Caco-2 (cell line): ENCODE data around the gene KIF25. TPM values are rescaled to one million over a fixed set of nuclear protein-coding genes. Genes with fewer than 3 reads are reported as not detected.

Experiments
- BruUV-seq: library from RNA; stranded (reverse); fragments of 400-500 nt; replicated peaks from 2 replicates; lab custom pipeline; 2021; lab: Mats Ljungman, UMichigan
- CTCF ChIA-PET: fragments of 300-600 bp; sonication (Branson Sonifier 250); formaldehyde crosslinking; loops from one replicate; lab custom pipeline; 2022; ENCODE audit warnings: antibody characterized with exemption; lab: Charles Lee
- POLR2A ChIA-PET: fragments of 300-600 bp; sonication (Branson Sonifier 250); formaldehyde crosslinking; loops from one replicate; lab custom pipeline; 2022; ENCODE audit warnings: antibody characterized with exemption; lab: Charles Lee
- DNase-seq, 2 experiments: peaks; one replicate each; pipeline versions ENCODE4 v3.0.0 to v3.0.0-alpha.2; 2020 to 2022
- H3K27me3 ChIP-seq: replicated peaks from 2 replicates; pipeline ENCODE4 v1.6.0; 2011; ENCODE audit warnings: low read length; ENCODE audit not compliant: control insufficient read depth, insufficient read depth
- H3K36me3 ChIP-seq: 2 replicates; pipeline ENCODE4 v1.5.1; 2011; ENCODE audit warnings: low read length; ENCODE audit not compliant: control insufficient read depth, insufficient read depth
- H3K4me1 ChIP-seq: fragments of 250-450 bp; sonication (Bioruptor Pico); 2 replicates; pipeline ENCODE4 v1.5.1; 2020; ENCODE audit warnings: mild to moderate bottlenecking
- H3K4me3 ChIP-seq: 2 replicates; pipeline ENCODE4 v1.5.1; 2011; ENCODE audit warnings: low read depth, mild to moderate bottlenecking, control low read depth, low read length
- H3K9me3 ChIP-seq: fragments of 250-450 bp; sonication (Bioruptor Pico); 2 replicates; pipeline ENCODE4 v1.5.1; 2020; ENCODE audit warnings: mild to moderate bottlenecking, moderate library complexity
- H3K27ac Mint-ChIP-seq: one replicate; pipeline ENCODE4 v1.8.0; 2022; ENCODE audit warnings: mixed read lengths; ENCODE audit not compliant: unreplicated experiment
- H3K27me3 Mint-ChIP-seq: one replicate; pipeline ENCODE4 v1.8.0; 2022; ENCODE audit warnings: mixed read lengths; ENCODE audit not compliant: insufficient read depth, unreplicated experiment
- H3K36me3 Mint-ChIP-seq: one replicate; pipeline ENCODE4 v1.8.0; 2022; ENCODE audit warnings: mild to moderate bottlenecking, mixed read lengths; ENCODE audit not compliant: insufficient read depth, unreplicated experiment
- H3K4me1 Mint-ChIP-seq: one replicate; pipeline ENCODE4 v1.8.0; 2022; ENCODE audit warnings: low read depth, mixed read lengths; ENCODE audit not compliant: unreplicated experiment
- H3K4me3 Mint-ChIP-seq: one replicate; pipeline ENCODE4 v1.8.0; 2022; ENCODE audit warnings: mild to moderate bottlenecking, moderate library complexity, mixed read lengths; ENCODE audit not compliant: unreplicated experiment
- H3K9me3 Mint-ChIP-seq: one replicate; pipeline ENCODE4 v1.8.0; 2022; ENCODE audit warnings: mixed read lengths; ENCODE audit not compliant: unreplicated experiment
- CTCF ChIP-seq, 2 experiments: fragments of 200-600 bp in 1 of 2; IDR thresholded peaks; 1 replicate in 1 of 2; 2 replicates in 1 of 2; pipeline versions ENCODE4 v1.5.1 to v1.8.0; 2011 to 2022; ENCODE audit warnings: antibody characterized with exemption in 1 of 2, control low read depth in 1 of 2, inconsistent platforms in 1 of 2, low read depth in 1 of 2, low read length in 1 of 2, mild to moderate bottlenecking in 1 of 2, moderate library complexity in 1 of 2; ENCODE audit not compliant: insufficient read depth in 1 of 2, severe bottlenecking in 1 of 2, unreplicated experiment in 1 of 2
- intact Hi-C: fragments of 100-400 bp; cut with micrococcal nuclease; formaldehyde crosslinking; loops from one replicate; pipeline ENCODE4 v1.10.0; 2022; ENCODE audit not compliant: unreplicated experiment
- total RNA-seq: library from RNA; stranded (reverse); gene quantifications from 2 replicates; pipeline ENCODE4 v1.2.3, GENCODE V29; 2022

KIF25 gene
- total RNA-seq, 1 experiment from 2014 or later, result not detected

- no peaks in the 10 kb centered on the region for H3K4me1 ChIP-seq
- Mint-ChIP-seq H3K36me3 (no peaks in the 10 kb centered on the region), H3K27ac (no peak overlapping the region), H3K27me3 (no peaks in the 10 kb centered on the region), H3K9me3 (no peaks in the 10 kb centered on the region), H3K4me1 (no peaks in the 10 kb centered on the region), H3K4me3 (no peak overlapping the region)
- ChIA-PET CTCF (no interaction called here), POLR2A (no interaction called here)
- no peaks in the 10 kb centered on the region for H3K9me3 ChIP-seq
- no peaks in the 10 kb centered on the region for H3K36me3 ChIP-seq
- H3K4me3 ChIP-seq, result no peak overlapping the region
- no peak for TF ChIP-seq CTCF (IDR thresholded peaks at IDR 0.05; ENCODE audit: insufficient read depth in 1 of 2, low read depth in 1 of 2, low read length in 1 of 2, severe bottlenecking in 1 of 2, unreplicated experiment in 1 of 2)
- H3K27me3 ChIP-seq, result no peaks in the 10 kb centered on the region
- no peak for DNase-seq
- BruUV-seq, result no TSS peak
- intact Hi-C loops, result no loop called here
Measured at GRCh38 chr6:168054765-168055560, 57.5 kb downstream of the KIF25 start.

- POLR2A ChIA-PET, result no interaction called here
- Mint-ChIP-seq H3K27me3 (no peaks in the 10 kb centered on the region), H3K9me3 (no peaks in the 10 kb centered on the region), H3K4me1 (peaks cover 2% of the 10 kb centered on the region), H3K27ac (no peak overlapping the region), H3K4me3 (no peak overlapping the region), H3K36me3 (peaks cover under 1% of the 10 kb centered on the region)
- intact Hi-C loops, result no loop called here
- no peaks in the 10 kb centered on the region for H3K9me3 ChIP-seq
- CTCF ChIA-PET, result no interaction called here
- BruUV-seq, result no TSS peak
- H3K4me3 ChIP-seq, result no peak overlapping the region
- TF ChIP-seq CTCF (IDR thresholded peaks at IDR 0.05; ENCODE audit: insufficient read depth in 1 of 2, low read depth in 1 of 2, low read length in 1 of 2, severe bottlenecking in 1 of 2, unreplicated experiment in 1 of 2), result no peak
- 0 out of 2 replicates have a peak, but pooled peaks cover 5% of the 10 kb centered on the region for H3K4me1 ChIP-seq
- DNase-seq, result no peak
- no peaks in the 10 kb centered on the region for H3K36me3 ChIP-seq
- H3K27me3 ChIP-seq, result no peaks in the 10 kb centered on the region
Measured at GRCh38 chr6:168055696-168056489, 58.4 kb downstream of the KIF25 start.

- POLR2A ChIA-PET, result no interaction called here
- Mint-ChIP-seq H3K36me3 (peaks cover 4% of the 10 kb centered on the region), H3K27me3 (no peaks in the 10 kb centered on the region), H3K4me3 (no peak overlapping the region), H3K9me3 (no peaks in the 10 kb centered on the region), H3K27ac (no peak overlapping the region), H3K4me1 (peaks cover 9% of the 10 kb centered on the region)
- H3K4me3 ChIP-seq, result no peak overlapping the region
- no peak for DNase-seq
- H3K4me1 ChIP-seq, result peaks cover 13% of the 10 kb centered on the region; the same call in 1 of the 2 replicates
- intact Hi-C loops, result no loop called here
- no peak for TF ChIP-seq CTCF (IDR thresholded peaks at IDR 0.05; ENCODE audit: insufficient read depth in 1 of 2, low read depth in 1 of 2, low read length in 1 of 2, severe bottlenecking in 1 of 2, unreplicated experiment in 1 of 2)
- no peaks in the 10 kb centered on the region for H3K9me3 ChIP-seq
- H3K27me3 ChIP-seq, result no peaks in the 10 kb centered on the region
- CTCF ChIA-PET, result no interaction called here
- BruUV-seq, result no TSS peak
- no peaks in the 10 kb centered on the region for H3K36me3 ChIP-seq
Measured at GRCh38 chr6:168056892-168057527, 59.5 kb downstream of the KIF25 start.
